Globus pallidus (tissue), 1 donor: ENCODE results near the gene ASB10.

Experiments used
- DNase-seq: peaks from one replicate; pipeline ENCODE4 v3.0.0-alpha.2; 2015; ENCODE audit warnings: low spot score

ASB10 gene

DNA sequence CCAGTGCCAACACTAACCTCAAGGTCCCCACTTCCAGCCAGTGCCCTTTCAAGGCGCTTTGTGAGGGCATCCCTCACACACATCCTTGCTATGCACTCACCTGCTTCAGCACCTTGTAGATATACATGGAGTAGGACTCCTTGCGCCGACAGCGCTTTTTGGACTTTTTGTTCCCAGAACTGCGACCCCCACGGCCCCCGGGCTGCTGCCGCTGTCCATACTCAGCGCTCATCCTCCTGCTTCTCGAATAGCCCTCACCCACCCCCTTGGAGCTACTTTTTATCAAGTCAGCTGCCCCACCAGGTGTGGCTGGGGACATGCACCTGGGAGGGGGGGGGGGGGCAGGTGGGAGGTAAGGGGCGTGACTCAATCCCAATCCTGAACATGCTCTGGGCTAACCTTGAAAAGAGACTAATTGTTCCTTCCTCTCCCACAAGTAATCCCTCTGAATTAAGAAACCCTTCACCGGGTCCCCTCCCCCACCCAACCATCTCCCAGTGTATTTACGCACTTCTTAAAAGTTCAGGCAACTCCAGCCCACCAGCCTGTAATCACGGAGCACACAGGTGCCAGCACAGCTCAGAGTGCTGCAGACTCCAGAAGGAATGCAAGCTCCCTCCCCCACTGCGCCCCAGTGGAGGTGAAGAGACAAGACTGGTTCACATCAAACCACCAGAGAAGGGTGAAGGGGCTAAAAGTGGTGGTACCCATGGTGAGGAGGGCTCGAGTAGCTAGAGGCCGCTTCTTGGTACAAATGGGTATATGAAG, 23.2 kb upstream of the ASB10 start, which contains the start of gene H2BK1:
Gene H2BK1, minus strand, starts transcription at position 402 of the 768 bp plus-strand sequence. Its CDS starts 170 bp downstream, at position 232.
- DNase-seq: no peak

DNA sequence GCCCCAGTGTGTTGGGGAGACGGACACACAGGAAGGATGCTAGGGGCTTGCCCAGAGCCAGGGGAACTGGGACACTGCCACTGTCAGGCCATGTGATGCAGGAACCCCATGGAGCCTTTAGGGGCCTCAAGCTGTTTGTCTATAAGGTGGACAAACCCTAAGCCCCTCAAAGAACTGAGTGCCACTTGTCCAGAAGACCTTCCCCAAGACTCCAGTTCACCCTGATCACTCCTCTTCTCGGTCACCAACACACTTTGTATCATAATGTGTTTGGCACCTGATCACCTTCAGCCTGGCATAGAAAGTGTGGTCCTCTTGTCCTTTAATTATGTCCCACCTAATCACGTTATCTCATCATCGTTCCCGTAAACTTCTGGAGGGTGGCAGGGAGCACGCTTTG, 22.5 kb upstream of the ASB10 start:
- no peak for DNase-seq

DNA sequence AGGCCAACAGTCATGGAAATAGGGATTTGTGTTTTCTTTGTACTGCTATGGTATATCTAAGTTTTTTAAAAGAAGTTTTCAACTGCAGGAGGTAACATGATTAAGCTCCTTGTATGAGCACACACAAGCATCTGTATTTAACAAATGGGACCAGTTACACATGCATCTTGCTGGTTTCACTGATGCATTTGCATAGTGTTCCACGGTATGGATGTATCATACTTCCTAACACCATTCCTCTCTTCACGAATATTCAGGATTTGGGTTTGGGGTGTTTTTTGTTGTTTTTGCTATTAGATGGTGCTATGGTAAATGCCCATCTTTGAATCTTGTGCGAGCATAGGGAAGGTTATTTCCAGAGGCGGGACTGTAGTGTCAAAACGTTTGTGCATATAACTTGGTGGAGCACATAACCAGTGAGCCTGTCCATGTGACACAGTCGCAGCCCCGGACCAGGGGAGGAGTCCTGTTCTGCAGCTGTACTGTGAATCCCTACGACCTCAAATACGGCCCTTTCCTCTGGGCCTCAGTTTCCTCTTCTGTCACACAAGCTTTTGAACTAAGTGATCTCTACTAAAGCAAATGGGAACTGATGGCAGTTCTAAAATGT, 21.3 kb upstream of the ASB10 start:
- DNase-seq: no peak

DNA sequence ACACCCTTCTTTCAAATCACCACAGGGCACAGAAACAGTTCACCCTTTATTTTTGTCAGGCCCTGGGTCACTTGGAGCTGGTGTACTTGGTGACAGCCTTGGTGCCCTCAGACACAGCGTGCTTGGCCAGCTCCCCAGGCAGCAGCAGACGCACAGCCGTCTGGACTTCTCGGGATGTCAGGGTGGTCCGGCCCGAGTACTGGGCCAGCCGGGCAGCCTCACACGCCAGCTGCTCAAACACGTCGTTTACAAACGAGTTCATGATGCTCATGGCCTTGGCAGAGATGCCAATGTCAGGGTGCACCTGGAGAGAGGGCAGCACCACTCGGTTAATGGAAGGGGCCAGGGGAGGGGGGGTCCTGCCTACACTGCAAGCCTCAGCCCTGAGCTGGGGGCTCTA, 20.8 kb upstream of the ASB10 start:
- no peak for DNase-seq

DNA sequence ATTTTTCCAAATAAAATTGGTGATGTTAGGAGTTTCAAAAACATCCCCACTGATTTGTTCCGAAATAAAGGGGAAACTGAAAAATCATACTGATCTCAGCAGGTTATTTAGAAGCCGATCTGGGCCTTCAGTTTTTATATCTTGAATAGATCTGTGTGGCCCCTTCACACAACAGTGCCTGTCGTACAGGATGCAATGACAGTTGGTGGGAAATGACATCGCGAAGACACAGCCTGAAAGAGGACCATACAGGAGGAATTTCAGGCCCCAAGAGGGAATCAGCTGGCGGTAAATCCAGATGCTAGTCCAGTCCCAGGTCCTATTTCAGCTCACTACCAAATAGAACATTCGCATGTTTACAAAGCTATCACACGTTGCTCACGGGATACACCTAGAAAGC, 20.3 kb upstream of the ASB10 start:
- no peak for DNase-seq

DNA sequence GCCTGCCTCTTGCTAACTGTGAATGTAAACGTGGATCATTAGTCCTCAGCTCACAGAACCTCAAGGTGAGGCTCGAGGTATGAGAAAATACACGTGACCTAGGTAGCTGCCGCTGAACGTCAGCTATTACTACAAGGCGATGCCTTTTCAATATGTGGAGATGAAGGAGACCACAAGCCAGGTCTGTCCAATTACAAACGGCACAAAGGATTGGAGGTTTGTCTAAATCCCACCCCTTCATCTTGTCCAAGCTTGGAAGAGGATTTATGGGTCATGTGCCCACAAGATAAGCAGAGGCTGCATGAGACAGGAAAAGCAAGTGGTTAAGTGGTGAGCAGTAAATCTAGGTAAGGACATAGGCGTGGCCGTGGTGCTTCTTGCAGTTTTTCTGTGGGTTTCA, 19.9 kb upstream of the ASB10 start:
- no peak for DNase-seq

DNA sequence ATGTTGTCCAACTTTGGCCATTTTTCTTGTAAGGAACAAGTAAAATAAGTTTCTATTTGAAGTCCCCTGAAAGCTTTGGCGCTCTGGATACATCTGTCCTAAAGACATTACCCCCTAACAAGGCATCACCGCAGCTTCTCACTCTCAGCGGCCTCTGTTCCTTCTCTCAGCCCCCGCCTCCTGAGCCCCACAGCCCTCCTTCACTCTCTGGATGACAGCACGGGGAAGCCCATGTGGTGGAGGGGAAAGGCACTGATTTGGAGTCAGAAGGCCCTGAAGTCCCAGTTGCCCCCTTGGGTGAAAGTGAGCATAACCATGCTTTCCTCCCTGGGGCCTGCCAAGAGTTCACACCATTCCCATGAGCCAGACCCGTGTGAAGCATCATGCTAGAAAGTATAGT, 18.7 kb upstream of the ASB10 start:
- no peak for DNase-seq

DNA sequence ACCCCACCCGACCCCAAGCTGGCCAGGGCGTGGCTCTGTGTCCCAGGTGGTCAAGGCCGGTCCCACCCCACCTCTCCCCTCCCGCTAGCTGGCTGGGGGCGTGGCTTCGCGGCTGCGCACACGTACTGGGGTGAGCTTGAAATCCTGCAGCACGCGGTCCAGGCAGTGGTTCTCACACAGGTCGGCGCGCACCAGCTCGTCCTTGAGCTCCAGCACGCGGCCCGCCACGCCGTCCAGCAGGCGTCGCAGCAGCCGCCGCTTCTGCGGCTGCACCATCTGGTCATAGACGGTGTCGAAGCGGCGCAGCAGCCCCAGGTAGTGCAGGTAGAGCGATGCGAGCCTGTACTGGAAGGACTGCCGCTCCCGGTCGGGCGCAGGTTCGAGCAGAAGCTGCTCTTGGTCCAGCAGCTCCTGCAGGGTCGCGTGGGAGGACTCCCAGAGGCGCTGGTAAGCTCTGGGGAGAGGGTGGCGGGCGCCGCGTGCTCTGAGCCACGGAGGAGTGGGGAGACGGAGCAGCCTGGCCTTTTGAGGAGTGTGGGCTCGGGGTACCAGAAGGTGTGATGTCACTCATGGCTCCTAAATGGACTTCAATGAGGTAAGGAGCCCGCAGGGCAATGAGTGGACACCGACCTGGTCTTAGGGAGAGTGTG, 17.5 kb upstream of the ASB10 start:
- no peak for DNase-seq

DNA sequence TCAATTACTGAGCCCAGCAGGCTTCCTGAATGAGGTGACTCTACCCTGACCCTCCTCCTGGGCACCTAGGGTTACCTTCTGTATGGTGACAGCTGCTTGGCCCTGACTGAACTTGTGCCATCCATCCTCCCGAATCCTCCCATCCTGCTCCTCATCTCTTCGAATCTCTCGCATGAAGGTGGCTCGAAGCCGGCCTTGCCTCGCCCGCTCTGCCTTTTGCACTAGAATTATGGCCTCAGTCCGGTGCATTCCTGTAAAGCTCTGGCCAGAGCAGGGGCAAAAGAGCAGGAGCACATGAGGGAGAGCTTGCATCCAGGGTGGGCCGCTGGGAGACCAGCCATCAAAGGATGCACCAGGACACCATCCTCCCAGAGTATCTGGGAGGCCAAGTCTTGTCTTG, 15.8 kb upstream of the ASB10 start:
- DNase-seq: no peak

DNA sequence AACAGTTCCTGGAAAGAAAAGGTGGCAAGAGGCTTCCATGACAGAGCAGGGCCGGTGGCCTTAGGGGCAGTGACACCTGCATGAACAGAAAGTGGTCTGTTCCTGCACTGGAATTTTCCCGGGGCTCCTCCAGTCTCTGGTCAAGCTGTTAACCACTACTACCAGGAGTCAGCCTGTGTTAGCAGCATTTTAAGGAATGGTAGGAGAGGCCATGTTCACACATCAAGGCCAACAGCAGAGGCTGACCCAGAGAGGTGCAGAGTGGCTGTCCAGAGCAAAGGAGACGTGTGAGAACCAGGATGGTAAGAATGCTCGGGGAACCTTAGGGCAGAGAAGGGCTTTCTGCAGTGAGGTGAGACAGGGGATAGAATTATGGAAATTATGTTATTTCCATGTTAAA, 14.7 kb upstream of the ASB10 start:
- DNase-seq: no peak

DNA sequence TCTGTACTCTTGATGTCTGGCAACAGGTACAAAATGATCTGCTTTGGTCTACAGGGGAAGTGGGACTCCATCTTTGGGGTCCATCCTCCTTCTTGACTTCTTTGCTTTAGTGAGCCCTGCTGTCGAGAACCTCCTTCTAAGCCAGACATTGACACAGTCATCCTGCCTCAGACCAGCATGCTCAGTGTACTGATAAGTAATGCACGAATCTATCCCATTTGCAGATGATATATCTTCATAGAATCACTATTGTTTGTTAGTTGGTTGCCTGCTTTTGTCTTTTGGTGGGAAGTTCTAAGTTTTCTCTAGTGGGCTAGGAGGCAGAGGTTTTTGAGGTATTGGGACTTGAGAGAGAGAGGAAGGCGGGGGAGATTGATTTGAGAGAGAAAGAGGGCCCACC, 14.3 kb upstream of the ASB10 start:
- no peak for DNase-seq

DNA sequence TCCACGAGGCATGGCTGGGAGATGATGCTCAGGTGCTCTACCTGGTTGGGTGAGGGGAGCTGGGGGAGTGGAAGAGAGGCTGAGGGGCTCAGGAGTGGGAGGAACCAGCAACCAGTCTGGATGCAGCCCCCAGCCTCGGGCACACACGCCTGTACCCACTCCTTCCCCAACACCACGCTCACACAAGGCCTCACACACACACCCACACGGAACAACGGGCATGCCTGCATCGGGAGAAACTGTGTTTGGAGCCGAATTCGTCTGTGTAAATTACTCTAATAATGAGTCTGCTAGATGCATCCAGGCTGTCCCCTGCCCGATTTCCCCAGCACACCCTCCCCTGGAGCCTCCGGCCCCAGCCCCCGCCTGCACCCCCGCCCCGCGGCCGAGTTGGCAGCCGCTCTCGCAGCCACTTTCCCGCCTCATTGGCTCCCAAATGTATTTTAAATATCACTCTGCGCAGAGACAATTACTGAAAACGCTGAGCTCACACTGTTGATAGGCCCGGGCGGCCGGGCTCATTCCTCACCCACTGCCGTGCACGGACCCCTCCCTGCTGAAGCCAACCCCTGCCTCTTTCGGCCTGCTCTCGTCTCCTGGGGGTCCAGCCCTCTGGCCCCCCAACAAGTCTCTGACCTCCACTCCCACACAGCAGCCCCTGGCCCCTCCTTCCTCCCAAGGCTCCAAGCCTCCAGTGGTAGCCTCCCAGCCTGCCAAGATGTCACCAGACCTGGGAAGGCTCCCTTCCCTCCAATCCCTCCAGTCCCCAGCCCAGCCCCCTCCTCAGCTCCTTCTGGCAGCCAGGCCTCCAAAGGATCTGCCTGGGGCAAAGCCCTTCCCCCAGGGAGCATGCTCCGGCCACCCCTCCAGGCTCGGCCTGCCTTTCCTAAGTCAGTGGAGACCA, 12.1 kb upstream of the ASB10 start:
- peak; percentile 3 for DNase-seq

DNA sequence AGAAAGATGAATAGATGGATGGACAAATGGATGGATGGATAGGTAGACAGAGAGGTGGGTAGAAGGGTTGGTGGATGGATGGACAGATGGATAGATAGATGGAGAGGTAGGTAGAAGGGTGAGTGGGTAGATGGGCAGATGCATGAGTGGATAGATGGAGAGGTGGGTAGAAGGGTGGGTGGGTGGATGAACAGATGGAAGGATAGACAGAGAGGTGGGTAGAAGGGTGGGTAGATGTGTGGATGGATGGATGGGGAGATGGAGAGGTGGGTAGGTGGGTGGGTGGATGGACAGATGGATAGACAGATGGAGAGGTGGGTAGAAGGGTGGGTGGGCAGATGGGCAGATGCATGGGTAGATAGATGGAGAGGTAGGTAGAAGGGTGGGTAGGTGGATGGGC, 10.9 kb upstream of the ASB10 start:
- no peak for DNase-seq

DNA sequence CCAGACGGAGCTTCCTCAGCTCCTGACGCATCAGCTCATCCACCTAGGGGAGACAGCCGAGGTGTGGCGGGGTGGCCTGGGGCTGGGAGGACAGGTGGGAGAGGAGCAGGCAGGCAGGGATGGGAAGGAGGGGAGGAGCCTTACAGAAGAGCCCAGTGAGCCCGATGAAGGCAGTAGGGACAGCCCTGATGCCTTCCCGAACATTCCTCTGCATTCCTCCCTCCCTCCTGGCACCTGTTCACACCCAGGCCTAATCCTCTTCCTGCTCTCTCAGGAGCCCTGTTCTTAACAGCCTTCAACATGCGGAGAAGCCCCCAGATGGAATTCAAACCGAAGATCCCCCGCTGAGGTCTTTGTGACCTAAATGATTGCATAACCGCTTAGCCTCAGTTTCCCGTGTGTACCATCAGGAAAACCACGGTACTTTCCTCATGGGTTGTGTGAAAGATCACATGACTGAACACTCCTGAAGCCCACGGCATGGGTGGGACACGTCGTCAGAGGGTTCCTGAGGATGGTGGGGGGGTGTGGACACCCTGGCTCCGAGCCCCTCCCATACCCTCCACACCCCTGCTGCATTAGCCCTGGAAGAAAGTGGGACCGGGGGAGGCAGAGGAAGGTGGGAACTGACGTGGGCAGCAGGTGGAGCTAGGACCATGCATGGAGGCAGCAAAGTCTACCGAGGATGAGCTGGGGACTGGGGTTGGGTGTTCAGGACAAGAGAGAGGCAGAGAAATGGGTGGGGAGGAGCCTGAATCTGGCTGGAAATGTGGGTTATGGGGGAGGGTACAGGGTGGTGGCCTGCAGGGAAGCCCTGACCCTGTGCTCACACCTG, 8.8 kb upstream of the ASB10 start:
- DNase-seq: no peak

DNA sequence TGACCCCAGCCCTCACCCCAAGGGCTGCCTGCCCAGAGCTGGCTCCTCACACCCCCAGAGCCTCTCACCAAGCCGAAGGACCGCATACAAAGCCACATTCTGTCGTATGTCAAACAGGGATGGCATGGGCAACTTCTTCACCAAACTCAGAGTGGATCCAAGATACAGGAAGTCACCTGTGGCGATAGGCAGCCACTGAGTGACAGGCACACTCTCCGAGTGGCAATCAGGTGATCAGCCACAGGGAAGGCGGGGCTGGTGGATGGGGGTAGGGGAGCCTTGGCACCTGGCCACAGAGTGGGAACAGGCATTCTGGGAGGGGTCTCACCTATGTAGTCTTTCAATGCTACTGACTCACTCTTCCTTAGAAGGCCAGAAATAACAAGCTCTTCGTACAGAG, 7.1 kb upstream of the ASB10 start:
- no peak for DNase-seq

DNA sequence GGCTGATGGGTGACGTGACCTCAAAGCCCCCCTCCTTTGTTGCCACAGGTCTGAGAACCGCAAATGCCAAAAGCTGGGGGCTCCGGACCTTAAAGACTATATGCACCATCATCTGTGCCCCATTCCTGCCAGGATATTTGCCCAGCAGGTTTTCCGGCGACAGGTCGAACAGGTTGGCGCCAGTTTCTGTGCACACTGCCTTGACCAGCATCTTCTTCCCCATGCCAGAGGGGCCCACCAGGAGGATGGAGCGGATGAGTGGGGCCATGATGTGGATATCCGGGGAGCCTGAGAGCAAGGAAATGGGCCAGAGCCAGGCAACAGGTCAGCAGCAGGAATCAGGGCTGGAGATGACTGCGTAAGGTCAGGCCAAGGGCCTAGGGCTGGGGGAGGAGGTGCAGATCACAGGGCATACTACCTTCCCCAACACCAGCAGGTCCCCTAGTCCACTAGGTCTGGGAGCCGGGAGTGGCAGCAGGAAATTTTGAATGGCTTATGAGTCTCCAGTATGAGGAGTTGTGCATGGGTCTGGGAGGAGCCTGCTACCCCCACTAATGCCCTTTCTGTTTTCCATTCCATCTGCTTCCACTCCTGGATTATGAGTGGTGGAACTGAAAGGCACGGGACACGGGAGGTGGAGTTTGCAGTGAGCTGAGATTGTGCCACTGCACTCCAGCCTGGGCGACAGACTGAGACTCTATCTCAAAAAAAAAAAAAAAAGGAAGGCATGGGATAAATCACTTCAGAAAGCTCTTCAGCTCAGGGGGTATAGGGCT, 6.3 kb upstream of the ASB10 start:
- no peak for DNase-seq

DNA sequence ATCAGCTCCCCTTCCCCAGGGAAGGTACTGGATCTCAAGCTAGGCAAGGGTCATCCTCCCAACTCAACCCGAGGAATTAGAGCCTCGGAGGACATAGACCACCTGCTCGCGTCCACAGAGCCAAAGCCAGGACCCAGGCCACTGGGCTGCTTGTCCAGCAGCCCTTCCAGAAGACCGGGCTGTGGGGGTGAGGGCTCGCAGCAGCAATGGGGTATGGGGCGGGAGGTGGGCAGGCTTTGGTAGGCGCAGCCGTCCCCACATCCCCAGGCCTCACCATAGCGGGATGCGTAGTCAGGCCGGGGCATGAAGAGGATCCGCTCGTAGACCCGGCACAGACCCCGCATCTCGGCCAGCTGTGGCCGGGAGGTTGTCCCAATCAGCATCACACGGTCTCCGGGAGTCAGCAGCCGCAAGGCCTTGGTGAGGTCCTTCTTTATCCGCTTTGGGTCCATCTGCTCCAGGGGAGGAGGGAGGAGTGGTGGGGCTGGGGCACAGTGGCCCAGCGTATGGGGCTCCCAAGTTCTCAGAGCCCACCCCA, 5.0 kb upstream of the ASB10 start:
- DNase-seq: no peak

DNA sequence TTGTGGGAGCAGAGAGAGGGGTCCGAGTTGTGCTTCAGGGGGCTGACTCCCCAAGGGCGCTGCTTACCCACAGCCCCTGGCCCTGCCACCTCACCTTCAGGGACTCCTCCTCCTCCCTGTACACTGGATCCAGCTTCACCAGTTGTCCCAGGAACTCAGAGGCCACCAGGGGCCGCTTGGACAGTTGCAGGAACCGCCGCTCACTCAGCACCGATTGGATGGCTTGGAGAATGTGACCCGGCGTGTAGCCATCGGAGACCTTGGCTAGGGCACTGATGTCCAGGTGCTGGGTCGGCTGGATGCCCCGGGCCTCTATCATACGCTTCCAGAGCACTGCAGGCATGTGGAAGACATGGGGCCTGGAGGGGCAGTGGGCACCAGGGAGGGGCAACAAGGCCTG, 4.5 kb upstream of the ASB10 start:
- DNase-seq: no peak

DNA sequence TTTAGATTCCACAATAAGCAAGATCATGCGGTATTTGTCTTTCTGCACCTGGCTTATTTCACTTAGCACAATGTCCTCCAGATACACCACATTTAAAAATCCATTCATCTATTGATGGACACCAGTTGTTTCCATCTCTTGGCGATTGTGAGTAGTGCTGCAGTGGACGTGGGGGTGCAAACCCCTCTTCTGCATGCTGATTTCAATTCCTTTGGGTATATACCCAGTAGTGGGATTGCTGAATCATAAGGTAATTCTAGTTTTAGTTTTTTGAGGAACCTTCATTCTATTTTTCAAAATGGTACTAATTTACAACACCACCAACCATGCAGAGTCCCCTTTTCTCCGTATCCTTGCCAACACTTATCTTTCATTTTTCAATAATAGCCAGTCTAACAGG, 2.0 kb upstream of the ASB10 start:
- DNase-seq: no peak

DNA sequence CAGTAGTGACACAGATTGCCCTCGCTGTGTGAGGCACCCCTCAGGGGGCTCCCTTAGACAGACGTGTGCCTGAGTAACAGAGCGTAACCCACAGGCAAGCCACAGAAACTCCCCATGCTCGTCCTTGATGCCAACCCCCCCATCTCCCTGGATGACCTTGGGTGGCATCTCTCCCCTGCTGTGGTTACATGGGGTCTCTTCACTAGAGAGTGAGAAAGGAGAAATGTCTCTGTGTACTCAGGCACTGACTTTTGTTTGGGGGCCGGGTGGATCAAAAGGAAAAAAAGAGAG, 1.1 kb upstream of the ASB10 start:
- DNase-seq: no peak
